HL-60 (cell line): ENCODE data around the gene MED31.

Experiments used
- GABPA ChIP-seq: IDR thresholded peaks from 2 replicates; pipeline ENCODE4 v1.6.1; 2012; ENCODE audit warnings: low read depth
- POLR2AphosphoS5 ChIP-seq: IDR thresholded peaks from 2 replicates; pipeline ENCODE4 v1.6.1; 2012; ENCODE audit warnings: low read depth
- SPI1 ChIP-seq: IDR thresholded peaks from 2 replicates; pipeline ENCODE4 v1.6.1; 2012; ENCODE audit warnings: low read depth, mild to moderate bottlenecking, borderline replicate concordance
- TF ChIP-seq, protein P1 (sequence below): IDR thresholded peaks from one replicate; pipeline ENCODE4 v1.5.1; 2011; ENCODE audit warnings: low read length, control low read depth, inconsistent platforms; ENCODE audit not compliant: insufficient read depth
- TF ChIP-seq, protein P2 (sequence below): IDR thresholded peaks from 2 replicates; pipeline ENCODE4 v1.6.1; 2012; ENCODE audit warnings: low read depth; ENCODE audit not compliant: insufficient replicate concordance

DNA sequence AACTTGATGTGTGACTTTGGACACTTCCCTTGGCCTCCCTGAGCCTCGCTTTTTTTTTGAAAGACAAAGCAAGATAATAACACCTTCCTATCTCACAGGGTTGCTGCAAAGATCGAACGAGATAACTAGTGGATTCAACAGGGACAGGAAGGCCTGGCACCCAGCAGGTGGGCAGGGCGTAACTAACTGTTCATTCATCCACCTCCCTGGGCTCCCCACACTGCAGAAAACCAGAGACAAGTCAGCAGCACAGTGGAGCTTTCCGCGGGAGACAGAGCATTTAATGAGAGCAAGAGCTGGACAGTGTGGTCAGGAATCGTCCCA lies 33.0 kb upstream of the MED31 start:
- TF ChIP-seq, protein P1, sequence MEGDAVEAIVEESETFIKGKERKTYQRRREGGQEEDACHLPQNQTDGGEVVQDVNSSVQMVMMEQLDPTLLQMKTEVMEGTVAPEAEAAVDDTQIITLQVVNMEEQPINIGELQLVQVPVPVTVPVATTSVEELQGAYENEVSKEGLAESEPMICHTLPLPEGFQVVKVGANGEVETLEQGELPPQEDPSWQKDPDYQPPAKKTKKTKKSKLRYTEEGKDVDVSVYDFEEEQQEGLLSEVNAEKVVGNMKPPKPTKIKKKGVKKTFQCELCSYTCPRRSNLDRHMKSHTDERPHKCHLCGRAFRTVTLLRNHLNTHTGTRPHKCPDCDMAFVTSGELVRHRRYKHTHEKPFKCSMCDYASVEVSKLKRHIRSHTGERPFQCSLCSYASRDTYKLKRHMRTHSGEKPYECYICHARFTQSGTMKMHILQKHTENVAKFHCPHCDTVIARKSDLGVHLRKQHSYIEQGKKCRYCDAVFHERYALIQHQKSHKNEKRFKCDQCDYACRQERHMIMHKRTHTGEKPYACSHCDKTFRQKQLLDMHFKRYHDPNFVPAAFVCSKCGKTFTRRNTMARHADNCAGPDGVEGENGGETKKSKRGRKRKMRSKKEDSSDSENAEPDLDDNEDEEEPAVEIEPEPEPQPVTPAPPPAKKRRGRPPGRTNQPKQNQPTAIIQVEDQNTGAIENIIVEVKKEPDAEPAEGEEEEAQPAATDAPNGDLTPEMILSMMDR: no peak
- no peak for TF ChIP-seq POLR2AphosphoS5
- TF ChIP-seq SPI1: no peak
- TF ChIP-seq, protein P2, sequence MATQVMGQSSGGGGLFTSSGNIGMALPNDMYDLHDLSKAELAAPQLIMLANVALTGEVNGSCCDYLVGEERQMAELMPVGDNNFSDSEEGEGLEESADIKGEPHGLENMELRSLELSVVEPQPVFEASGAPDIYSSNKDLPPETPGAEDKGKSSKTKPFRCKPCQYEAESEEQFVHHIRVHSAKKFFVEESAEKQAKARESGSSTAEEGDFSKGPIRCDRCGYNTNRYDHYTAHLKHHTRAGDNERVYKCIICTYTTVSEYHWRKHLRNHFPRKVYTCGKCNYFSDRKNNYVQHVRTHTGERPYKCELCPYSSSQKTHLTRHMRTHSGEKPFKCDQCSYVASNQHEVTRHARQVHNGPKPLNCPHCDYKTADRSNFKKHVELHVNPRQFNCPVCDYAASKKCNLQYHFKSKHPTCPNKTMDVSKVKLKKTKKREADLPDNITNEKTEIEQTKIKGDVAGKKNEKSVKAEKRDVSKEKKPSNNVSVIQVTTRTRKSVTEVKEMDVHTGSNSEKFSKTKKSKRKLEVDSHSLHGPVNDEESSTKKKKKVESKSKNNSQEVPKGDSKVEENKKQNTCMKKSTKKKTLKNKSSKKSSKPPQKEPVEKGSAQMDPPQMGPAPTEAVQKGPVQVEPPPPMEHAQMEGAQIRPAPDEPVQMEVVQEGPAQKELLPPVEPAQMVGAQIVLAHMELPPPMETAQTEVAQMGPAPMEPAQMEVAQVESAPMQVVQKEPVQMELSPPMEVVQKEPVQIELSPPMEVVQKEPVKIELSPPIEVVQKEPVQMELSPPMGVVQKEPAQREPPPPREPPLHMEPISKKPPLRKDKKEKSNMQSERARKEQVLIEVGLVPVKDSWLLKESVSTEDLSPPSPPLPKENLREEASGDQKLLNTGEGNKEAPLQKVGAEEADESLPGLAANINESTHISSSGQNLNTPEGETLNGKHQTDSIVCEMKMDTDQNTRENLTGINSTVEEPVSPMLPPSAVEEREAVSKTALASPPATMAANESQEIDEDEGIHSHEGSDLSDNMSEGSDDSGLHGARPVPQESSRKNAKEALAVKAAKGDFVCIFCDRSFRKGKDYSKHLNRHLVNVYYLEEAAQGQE: no peak
- no peak for TF ChIP-seq GABPA
